ENCODE measurements around the gene TNFRSF14. TPM values are rescaled to one million over a fixed set of nuclear protein-coding genes. Genes with fewer than 3 reads are reported as not detected.

The TNFRSF14 gene
- total RNA-seq, 2 experiments from 2014 or later = 15.7 to 18.5 TPM

DNA sequence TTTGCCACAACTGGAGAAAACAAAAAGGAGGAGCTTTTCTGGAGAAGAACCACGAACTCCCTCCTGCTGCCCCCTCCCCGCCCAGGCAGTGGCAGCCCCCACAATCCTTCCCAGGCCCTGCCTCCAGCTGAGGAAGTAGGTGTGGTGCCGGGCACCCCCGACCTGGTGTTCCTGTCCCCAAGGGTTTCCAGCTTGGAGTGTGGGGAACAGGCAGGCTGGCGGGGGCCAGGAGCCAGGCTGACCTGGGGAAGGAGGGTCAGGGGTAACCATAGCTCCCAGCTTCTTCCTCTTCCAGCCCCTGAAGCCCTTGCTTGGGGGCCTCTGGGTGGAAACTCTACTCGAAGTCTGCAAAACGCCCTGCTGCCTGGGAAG, 21.9 kb upstream of the TNFRSF14 start:
- Histone ChIP-seq H3K27ac (ENCODE audit: low read depth, low read length, poor library complexity, severe bottlenecking) (no peak overlapping the region), H3K4me3 (ENCODE audit: low read depth, low read length, poor library complexity, severe bottlenecking) (no peak overlapping the region), H3K4me2 (ENCODE audit: low read length) (no peak overlapping the region), H3K79me2 (ENCODE audit: insufficient read depth, low read depth, low read length) (no peaks in the 10 kb centered on the region), H3K9me3 (ENCODE audit: low read length) (no peaks in the 10 kb centered on the region), H3K36me3 (ENCODE audit: insufficient read depth, low read length) (no peaks in the 10 kb centered on the region), H2AFZ (ENCODE audit: low read length) (no peak overlapping the region), H4K20me1 (ENCODE audit: insufficient read depth, low read length) (no peaks in the 10 kb centered on the region), H3K9me2 (ENCODE audit: insufficient read depth, low read length) (no peaks in the 10 kb centered on the region), H3K4me1 (ENCODE audit: insufficient read depth, low read length, poor library complexity, severe bottlenecking) (no peaks in the 10 kb centered on the region)
- POLR2A ChIA-PET = no interaction called here
- TF ChIP-seq EZH2phosphoT487 (IDR thresholded peaks at IDR 0.05; ENCODE audit: borderline replicate concordance, low read depth, low read length) = no peak
- TF ChIP-seq, protein P1, sequence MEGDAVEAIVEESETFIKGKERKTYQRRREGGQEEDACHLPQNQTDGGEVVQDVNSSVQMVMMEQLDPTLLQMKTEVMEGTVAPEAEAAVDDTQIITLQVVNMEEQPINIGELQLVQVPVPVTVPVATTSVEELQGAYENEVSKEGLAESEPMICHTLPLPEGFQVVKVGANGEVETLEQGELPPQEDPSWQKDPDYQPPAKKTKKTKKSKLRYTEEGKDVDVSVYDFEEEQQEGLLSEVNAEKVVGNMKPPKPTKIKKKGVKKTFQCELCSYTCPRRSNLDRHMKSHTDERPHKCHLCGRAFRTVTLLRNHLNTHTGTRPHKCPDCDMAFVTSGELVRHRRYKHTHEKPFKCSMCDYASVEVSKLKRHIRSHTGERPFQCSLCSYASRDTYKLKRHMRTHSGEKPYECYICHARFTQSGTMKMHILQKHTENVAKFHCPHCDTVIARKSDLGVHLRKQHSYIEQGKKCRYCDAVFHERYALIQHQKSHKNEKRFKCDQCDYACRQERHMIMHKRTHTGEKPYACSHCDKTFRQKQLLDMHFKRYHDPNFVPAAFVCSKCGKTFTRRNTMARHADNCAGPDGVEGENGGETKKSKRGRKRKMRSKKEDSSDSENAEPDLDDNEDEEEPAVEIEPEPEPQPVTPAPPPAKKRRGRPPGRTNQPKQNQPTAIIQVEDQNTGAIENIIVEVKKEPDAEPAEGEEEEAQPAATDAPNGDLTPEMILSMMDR (conservative IDR thresholded peaks at IDR 0.05; ENCODE audit: low read length) = no peak
- DNase-seq (ENCODE audit: low spot score) = no peak
- BruUV-seq (replicated peaks) = no TSS peak
- CTCF ChIA-PET (ENCODE audit: unreplicated experiment) = no interaction called here
- intact Hi-C loops (cut with micrococcal nuclease; ENCODE audit: unreplicated experiment) = no loop called here

DNA sequence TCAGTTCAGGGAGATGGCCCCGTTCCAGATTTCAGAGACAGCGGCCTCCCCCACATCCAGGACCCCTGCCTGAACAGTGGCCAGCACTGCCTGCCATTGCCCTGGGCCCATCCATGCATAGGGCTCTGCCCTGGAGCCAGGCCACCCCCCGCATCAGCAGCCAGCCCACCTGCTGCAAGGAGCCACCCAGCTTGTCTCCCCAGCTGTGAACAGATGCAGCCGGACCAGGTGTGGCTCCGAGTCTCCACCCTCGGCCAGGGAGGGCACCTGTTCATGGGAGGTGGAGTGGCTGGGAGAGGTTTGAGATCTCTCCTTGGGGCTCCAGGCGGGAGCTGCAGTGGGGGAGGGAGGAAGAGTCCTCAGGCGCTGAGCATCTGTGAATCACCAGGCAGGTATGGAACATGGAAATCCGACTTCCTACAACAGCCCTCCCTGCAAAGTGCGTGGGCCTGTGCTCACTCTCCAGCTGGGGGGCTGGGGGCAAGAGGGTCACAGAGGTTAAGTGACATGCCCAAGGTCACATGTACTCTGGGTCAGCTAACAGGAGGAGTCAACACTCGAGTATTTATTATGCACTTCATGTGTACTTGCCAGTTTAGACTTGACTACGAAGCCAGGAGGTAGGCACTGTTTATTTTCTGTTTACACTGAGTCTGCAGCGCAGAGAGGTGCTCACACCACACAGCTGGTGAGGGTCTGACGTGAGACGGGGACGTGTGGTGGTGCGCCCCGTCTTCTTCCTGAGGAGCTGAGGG, 21.3 kb upstream of the TNFRSF14 start:
- Histone ChIP-seq H3K9me3 (ENCODE audit: low read length) (no peaks in the 10 kb centered on the region), H3K4me1 (ENCODE audit: insufficient read depth, low read length, poor library complexity, severe bottlenecking) (no peaks in the 10 kb centered on the region), H3K4me2 (ENCODE audit: low read length) (no peak overlapping the region), H3K27ac (ENCODE audit: low read depth, low read length, poor library complexity, severe bottlenecking) (no peak overlapping the region), H3K79me2 (ENCODE audit: insufficient read depth, low read depth, low read length) (no peaks in the 10 kb centered on the region), H3K36me3 (ENCODE audit: insufficient read depth, low read length) (no peaks in the 10 kb centered on the region), H2AFZ (ENCODE audit: low read length) (no peak overlapping the region), H3K9me2 (ENCODE audit: insufficient read depth, low read length) (no peaks in the 10 kb centered on the region), H3K4me3 (ENCODE audit: low read depth, low read length, poor library complexity, severe bottlenecking) (no peak overlapping the region), H4K20me1 (ENCODE audit: insufficient read depth, low read length) (no peaks in the 10 kb centered on the region)
- ChIA-PET POLR2A (no interaction called here), CTCF (ENCODE audit: unreplicated experiment) (no interaction called here)
- intact Hi-C loops (cut with micrococcal nuclease; ENCODE audit: unreplicated experiment) = no loop called here
- DNase-seq (ENCODE audit: low spot score) = peak; percentile 15
- TF ChIP-seq, protein P1 (conservative IDR thresholded peaks at IDR 0.05; ENCODE audit: low read length) = no peak
- no TSS peak for BruUV-seq (replicated peaks)

- intact Hi-C loops (cut with micrococcal nuclease; ENCODE audit: unreplicated experiment) = no loop called here
- Histone ChIP-seq H4K20me1 (ENCODE audit: insufficient read depth, low read length) (no peaks in the 10 kb centered on the region), H3K9me3 (ENCODE audit: low read length) (no peaks in the 10 kb centered on the region), H3K79me2 (ENCODE audit: insufficient read depth, low read depth, low read length) (no peaks in the 10 kb centered on the region), H3K36me3 (ENCODE audit: insufficient read depth, low read length) (no peaks in the 10 kb centered on the region), H3K27ac (ENCODE audit: low read depth, low read length, poor library complexity, severe bottlenecking) (no peak overlapping the region), H3K4me3 (ENCODE audit: low read depth, low read length, poor library complexity, severe bottlenecking) (no peak overlapping the region), H3K4me2 (ENCODE audit: low read length) (no peak overlapping the region), H3K4me1 (ENCODE audit: insufficient read depth, low read length, poor library complexity, severe bottlenecking) (no peaks in the 10 kb centered on the region), H2AFZ (ENCODE audit: low read length) (no peak overlapping the region), H3K9me2 (ENCODE audit: insufficient read depth, low read length) (no peaks in the 10 kb centered on the region)
- TF ChIP-seq, protein P1 (conservative IDR thresholded peaks at IDR 0.05; ENCODE audit: low read length) = no peak
- no peak for TF ChIP-seq EZH2phosphoT487 (IDR thresholded peaks at IDR 0.05; ENCODE audit: borderline replicate concordance, low read depth, low read length)
- no TSS peak for BruUV-seq (replicated peaks)
- DNase-seq (ENCODE audit: low spot score) = no peak
- ChIA-PET CTCF (ENCODE audit: unreplicated experiment) (no interaction called here), POLR2A (no interaction called here)
These were observed 20.7 kb upstream of the TNFRSF14 start for GRCh38 chr1:2535455-2535854.
